Panc1 (cell line): ENCODE measurements around the gene YY1AP1. TPM values are rescaled to one million over a fixed set of nuclear protein-coding genes. Genes with fewer than 3 reads are reported as not detected.
A peak's percentile ranks its signal among the peaks of the same experiment; 100 is the strongest.
"Not testable (repeated sequence)": the region's sequence is repeated elsewhere in the genome, so short reads cannot be mapped to it uniquely, and the experiment has no call there.

Experiments used
- ATAC-seq: fragments of 200-7000 bp; cut with Tn5 transposase; 2 replicates; pipeline ENCODE4 v1.9.1; 2020; ENCODE audit warnings: mild to moderate bottlenecking, moderate library complexity
- BruUV-seq: library from RNA; stranded (reverse); fragments of 400-500 nt; replicated peaks from 2 replicates; lab custom pipeline; 2021; lab: Mats Ljungman, UMichigan
- CTCF ChIA-PET: fragments of 300-600 bp; sonication (Branson Sonifier 250); formaldehyde crosslinking; loops from one replicate; lab custom pipeline; 2022; ENCODE audit warnings: antibody characterized with exemption; lab: Charles Lee
- POLR2A ChIA-PET: fragments of 300-600 bp; sonication (Branson Sonifier 250); formaldehyde crosslinking; loops from one replicate; lab custom pipeline; 2022; ENCODE audit warnings: antibody characterized with exemption; lab: Charles Lee
- DNase-seq: peaks from one replicate; pipeline ENCODE4 v3.0.0-alpha.2; 2010; ENCODE audit warnings: low read depth, low spot score
- H3K27ac ChIP-seq: 2 replicates; pipeline ENCODE4 v1.5.1; 2011; ENCODE audit warnings: mild to moderate bottlenecking, low read length, inconsistent platforms
- H3K27me3 ChIP-seq: fragments of 200-500 bp; sonication (Bioruptor generic); 2 replicates; pipeline ENCODE4 v1.6.0; 2014; ENCODE audit warnings: low read length, inconsistent platforms; ENCODE audit not compliant: control insufficient read depth, insufficient read depth
- H3K36me3 ChIP-seq: fragments of 200-500 bp; sonication (Bioruptor generic); 2 replicates; pipeline ENCODE4 v1.5.1; 2014; ENCODE audit warnings: inconsistent platforms, mild to moderate bottlenecking, low read length, moderate library complexity; ENCODE audit not compliant: control insufficient read depth, insufficient read depth
- H3K4me1 ChIP-seq: 2 replicates; pipeline ENCODE4 v1.5.1; 2011; ENCODE audit warnings: inconsistent platforms, mild to moderate bottlenecking, low read length, moderate library complexity; ENCODE audit not compliant: control insufficient read depth, insufficient read depth
- H3K4me3 ChIP-seq, 2 experiments: 2 replicates each; pipeline ENCODE4 v1.5.1; 2011 to 2012; ENCODE audit warnings: low read depth in 2 of 2, low read length in 2 of 2, mild to moderate bottlenecking in 2 of 2, inconsistent platforms in 1 of 2, moderate library complexity in 1 of 2
- H3K9me3 ChIP-seq: fragments of 200-500 bp; sonication (Bioruptor generic); 2 replicates; pipeline ENCODE4 v1.5.1; 2014; ENCODE audit warnings: low read depth, mild to moderate bottlenecking, inconsistent platforms, low read length, moderate library complexity; ENCODE audit not compliant: control insufficient read depth, insufficient read depth
- POLR2AphosphoS5 ChIP-seq: IDR thresholded peaks from 2 replicates; pipeline ENCODE4 v1.6.1; 2012; ENCODE audit warnings: mild to moderate bottlenecking, low read depth, low read length, moderate library complexity
- SIN3A ChIP-seq: IDR thresholded peaks from 2 replicates; pipeline ENCODE4 v1.6.1; 2012; ENCODE audit warnings: low read depth, mild to moderate bottlenecking, low read length, moderate library complexity, borderline replicate concordance; ENCODE audit not compliant: insufficient read depth
- TCF7L2 ChIP-seq: IDR thresholded peaks from 2 replicates; pipeline ENCODE4 v1.6.1; 2011; ENCODE audit warnings: mild to moderate bottlenecking, low read depth, low read length, inconsistent platforms
- in situ Hi-C: cut with HindIII; loops from 2 replicates; pipeline ENCODE4 v1.10.0; 2016; ENCODE audit warnings: low sequenced_read_pairs, low pct_unique_long_range_greater_than_20kb
- intact Hi-C: fragments of 100-400 bp; cut with micrococcal nuclease; formaldehyde crosslinking; loops from one replicate; pipeline ENCODE4 v1.10.0; 2022; ENCODE audit not compliant: unreplicated experiment
- total RNA-seq: library from RNA; stranded (reverse); gene quantifications from one replicate; pipeline ENCODE4 v1.2.1, GENCODE V29; 2021; ENCODE audit not compliant: unreplicated experiment
- TF ChIP-seq, protein P1 (sequence below), 2 experiments: IDR thresholded peaks; 2 replicates each; pipeline ENCODE4 v1.6.1; 2011 to 2012; ENCODE audit warnings: low read depth in 2 of 2, control low read depth in 1 of 2, low read length in 1 of 2, mild to moderate bottlenecking in 1 of 2, moderate library complexity in 1 of 2; ENCODE audit not compliant: insufficient read depth in 1 of 2
- TF ChIP-seq, protein P2 (sequence below): fragments of 450-650 bp; IDR thresholded peaks from 2 replicates; pipeline ENCODE4 v1.5.1; 2017; ENCODE audit warnings: mild to moderate bottlenecking

The YY1AP1 gene
- total RNA-seq, 1 experiment from 2014 or later = 58.7 TPM

DNA sequence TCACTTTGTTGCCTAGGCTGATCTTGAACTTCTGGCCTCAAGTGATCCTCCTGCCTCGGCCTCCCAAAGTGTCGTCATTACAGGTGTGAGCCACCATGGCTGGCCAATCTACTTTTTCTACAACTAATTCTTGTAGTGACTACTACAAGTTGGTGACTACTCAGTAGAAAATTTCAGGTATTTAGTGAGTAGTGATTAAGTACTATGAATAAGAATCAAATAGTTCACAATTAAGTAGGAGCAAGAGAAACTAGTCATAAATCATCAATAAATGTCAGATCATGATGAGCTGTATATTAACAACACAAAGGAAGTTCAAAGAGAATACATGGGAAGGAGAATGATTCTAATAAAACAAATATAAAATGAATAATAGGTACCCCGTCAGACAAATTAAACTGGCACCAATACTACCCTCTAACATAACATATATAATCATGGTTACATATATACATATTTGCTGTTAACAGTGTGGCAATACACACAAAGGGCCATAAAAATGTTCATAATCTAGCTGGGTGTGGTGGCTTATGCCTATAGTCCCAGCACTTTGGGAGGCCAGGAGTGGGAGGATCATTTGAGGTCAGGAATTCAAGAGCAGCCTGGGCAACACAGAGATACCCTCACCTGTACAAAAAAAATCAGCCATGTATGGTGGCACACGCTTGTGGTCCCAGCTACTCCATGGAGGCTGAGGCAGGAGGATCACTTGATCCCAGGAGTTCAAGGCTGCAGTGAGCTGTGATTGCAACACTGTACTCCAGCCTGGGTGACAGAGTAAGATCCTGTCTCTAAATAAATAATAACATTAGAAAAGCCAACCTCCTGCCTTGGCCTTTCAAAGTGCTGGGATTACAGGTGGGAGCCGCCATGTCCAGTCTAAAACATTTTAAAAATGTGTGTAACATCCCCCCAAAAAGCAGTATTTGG lies 19.1 kb downstream of the YY1AP1 start:
- TF ChIP-seq TCF7L2 (no peak), SIN3A (no peak), POLR2AphosphoS5 (no peak)
- TF ChIP-seq, protein P1, sequence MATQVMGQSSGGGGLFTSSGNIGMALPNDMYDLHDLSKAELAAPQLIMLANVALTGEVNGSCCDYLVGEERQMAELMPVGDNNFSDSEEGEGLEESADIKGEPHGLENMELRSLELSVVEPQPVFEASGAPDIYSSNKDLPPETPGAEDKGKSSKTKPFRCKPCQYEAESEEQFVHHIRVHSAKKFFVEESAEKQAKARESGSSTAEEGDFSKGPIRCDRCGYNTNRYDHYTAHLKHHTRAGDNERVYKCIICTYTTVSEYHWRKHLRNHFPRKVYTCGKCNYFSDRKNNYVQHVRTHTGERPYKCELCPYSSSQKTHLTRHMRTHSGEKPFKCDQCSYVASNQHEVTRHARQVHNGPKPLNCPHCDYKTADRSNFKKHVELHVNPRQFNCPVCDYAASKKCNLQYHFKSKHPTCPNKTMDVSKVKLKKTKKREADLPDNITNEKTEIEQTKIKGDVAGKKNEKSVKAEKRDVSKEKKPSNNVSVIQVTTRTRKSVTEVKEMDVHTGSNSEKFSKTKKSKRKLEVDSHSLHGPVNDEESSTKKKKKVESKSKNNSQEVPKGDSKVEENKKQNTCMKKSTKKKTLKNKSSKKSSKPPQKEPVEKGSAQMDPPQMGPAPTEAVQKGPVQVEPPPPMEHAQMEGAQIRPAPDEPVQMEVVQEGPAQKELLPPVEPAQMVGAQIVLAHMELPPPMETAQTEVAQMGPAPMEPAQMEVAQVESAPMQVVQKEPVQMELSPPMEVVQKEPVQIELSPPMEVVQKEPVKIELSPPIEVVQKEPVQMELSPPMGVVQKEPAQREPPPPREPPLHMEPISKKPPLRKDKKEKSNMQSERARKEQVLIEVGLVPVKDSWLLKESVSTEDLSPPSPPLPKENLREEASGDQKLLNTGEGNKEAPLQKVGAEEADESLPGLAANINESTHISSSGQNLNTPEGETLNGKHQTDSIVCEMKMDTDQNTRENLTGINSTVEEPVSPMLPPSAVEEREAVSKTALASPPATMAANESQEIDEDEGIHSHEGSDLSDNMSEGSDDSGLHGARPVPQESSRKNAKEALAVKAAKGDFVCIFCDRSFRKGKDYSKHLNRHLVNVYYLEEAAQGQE (IDR thresholded peaks at IDR 0.05; ENCODE audit: insufficient read depth in 1 of 2, low read depth in 2 of 2, low read length in 1 of 2) = no peak
- TF ChIP-seq, protein P2, sequence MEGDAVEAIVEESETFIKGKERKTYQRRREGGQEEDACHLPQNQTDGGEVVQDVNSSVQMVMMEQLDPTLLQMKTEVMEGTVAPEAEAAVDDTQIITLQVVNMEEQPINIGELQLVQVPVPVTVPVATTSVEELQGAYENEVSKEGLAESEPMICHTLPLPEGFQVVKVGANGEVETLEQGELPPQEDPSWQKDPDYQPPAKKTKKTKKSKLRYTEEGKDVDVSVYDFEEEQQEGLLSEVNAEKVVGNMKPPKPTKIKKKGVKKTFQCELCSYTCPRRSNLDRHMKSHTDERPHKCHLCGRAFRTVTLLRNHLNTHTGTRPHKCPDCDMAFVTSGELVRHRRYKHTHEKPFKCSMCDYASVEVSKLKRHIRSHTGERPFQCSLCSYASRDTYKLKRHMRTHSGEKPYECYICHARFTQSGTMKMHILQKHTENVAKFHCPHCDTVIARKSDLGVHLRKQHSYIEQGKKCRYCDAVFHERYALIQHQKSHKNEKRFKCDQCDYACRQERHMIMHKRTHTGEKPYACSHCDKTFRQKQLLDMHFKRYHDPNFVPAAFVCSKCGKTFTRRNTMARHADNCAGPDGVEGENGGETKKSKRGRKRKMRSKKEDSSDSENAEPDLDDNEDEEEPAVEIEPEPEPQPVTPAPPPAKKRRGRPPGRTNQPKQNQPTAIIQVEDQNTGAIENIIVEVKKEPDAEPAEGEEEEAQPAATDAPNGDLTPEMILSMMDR = no peak
- intact Hi-C loops (no loop called here), in situ Hi-C loops (no loop called here)
- ATAC-seq (no peak), DNase-seq (no peak)
- Histone ChIP-seq H3K4me3 (no peak overlapping the region), H3K27ac (no peak overlapping the region), H3K9me3 (no peaks in the 10 kb centered on the region), H3K27me3 (no peaks in the 10 kb centered on the region), H3K4me1 (no peaks in the 10 kb centered on the region), H3K36me3 (peaks cover 25% of the 10 kb centered on the region)
- POLR2A ChIA-PET = no interaction called here
- CTCF ChIA-PET = no interaction called here
- BruUV-seq = no TSS peak

DNA sequence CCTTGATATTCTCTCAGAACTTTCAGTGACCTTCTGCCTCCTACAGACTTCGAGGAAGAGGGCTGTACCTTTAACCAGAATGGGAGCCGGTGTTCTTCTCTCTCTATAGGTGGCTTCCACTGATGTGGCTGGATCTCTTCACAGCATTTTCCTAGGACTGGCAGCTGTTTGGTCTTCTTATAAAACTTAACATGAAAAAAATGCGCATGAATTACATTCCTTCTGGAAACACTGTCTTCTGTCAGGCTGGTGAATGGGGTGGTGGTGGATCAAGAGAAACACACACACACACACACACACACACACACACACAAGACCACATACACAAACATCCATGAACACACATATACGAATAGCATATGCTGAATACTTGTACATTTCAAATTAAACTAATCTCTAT lies 27.3 kb downstream of the YY1AP1 start:
- DNase-seq, H3K36me3 ChIP-seq, intact Hi-C loops, H3K4me3 ChIP-seq, CTCF ChIA-PET, H3K27me3 ChIP-seq, H3K27ac ChIP-seq, H3K4me1 ChIP-seq, H3K9me3 ChIP-seq, ATAC-seq, BruUV-seq, POLR2A ChIA-PET, in situ Hi-C loops: not testable (repeated sequence)

DNA sequence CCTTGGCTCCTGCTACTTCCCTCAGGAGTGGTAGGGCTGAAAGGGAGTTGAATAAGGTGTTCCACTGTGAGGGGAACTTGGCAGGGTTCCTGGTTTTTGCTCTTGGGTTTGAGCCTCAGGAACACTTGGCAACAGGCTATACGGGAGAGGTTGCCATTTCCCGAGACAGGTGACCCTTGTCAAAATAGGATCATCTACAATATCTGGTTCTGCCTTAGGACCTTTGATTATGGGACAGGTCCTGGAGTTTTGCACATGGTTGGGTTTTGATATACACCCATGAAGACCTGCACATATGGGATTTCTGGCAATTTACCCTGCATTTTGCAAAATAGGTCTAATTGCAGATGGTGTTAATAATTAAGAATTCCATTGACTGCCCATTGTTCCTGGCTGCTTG lies 31.1 kb downstream of the YY1AP1 start:
- Histone ChIP-seq H3K36me3 (peaks cover 4% of the 10 kb centered on the region; the same call in 1 of the 2 replicates), H3K27me3 (no peaks in the 10 kb centered on the region), H3K27ac (no peak overlapping the region), H3K4me3 (no peak overlapping the region), H3K4me1 (no peaks in the 10 kb centered on the region), H3K9me3 (no peaks in the 10 kb centered on the region)
- BruUV-seq = no TSS peak
- in situ Hi-C loops (no loop called here), intact Hi-C loops (no loop called here)
- POLR2A ChIA-PET = no interaction called here
- CTCF ChIA-PET = no interaction called here
- ATAC-seq (0 out of 2 replicates have a peak, but pooled peaks have one; percentile 15), DNase-seq (no peak)
- TF ChIP-seq, protein P2 = no peak
- TF ChIP-seq POLR2AphosphoS5 = no peak
- TF ChIP-seq SIN3A = no peak
- TF ChIP-seq, protein P1 (IDR thresholded peaks at IDR 0.05; ENCODE audit: insufficient read depth in 1 of 2, low read depth in 2 of 2, low read length in 1 of 2) = no peak
- no peak for TF ChIP-seq TCF7L2
